ENCODE results near the gene CD300C.
"Not testable (repeated sequence)": the region's sequence is repeated elsewhere in the genome, so short reads cannot be mapped to it uniquely, and the experiment has no call there.

Gene CD300C

GRCh38 chr17:74545843-74546230, at the start of gene CD300C:
Gene CD300C (minus strand): TSS chr17:74546115. CDS start chr17:74545782, 333 bp downstream.
- Mint-ChIP-seq H3K4me1 (peaks cover 8% of the 10 kb centered on the region), H3K4me3 (peak within 1 kb of the TSS; percentile 1), H3K27me3 (peaks cover 11% of the 10 kb centered on the region), H3K27ac (no peak within 1 kb of the TSS), H3K9me3 (no peaks in the 10 kb centered on the region), H3K36me3 (no peaks in the 10 kb centered on the region)
- DNase-seq (ENCODE audit: low spot score in 2 of 2): no peak
- peak; percentile 38 for ATAC-seq (ENCODE audit: low read depth)

GRCh38 chr17:74595037-74595750, 49.3 kb upstream of the CD300C start:
- no peak for ATAC-seq (ENCODE audit: low read depth)
- Mint-ChIP-seq H3K27me3 (peaks cover 10% of the 10 kb centered on the region), H3K4me1 (peaks cover 27% of the 10 kb centered on the region)

DNA sequence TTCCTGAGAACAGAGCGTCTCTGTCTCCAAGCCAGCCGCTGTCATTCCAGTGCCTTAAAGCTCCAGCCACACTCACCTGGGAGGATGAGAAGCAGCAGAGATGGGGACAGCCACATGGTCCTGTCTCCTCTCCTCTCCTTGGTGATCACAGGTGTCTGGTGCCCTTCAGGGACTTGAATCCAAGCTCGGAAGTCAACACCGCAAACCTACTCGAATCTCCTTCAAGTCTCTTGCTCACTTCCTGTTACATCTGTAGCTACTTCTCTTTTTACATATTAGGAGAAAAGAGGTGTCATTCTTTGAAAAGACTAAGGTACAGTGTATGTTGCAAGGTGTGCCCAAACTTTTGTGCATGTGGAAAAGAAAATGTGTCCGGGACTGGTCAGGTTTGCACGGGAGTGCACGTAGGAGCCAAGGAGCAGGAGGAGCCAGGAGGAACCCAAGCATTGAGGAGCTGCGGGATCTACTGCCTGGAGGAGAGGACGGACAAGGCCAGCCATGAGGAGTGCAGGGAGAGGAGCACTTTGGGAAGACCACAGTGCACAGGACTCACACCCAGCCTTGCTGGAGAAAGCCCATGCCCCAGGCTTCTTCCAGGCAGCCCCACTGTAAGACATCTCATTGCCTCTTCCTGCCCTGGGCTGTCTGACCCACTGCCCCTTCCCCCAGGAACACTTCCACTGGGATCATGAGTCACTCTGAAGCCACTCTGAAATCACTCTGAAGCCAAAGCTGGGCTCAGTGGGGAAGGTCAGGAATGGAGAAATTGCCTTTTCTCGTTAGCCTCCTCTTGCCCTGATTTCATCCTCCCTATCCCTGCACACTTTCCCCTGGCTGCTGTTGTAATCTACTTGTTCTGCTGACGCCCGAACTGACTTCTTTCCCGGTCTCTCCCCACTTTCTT, 46.4 kb upstream of the CD300C start, which contains the start of gene CD300LD:
TSS of gene CD300LD (minus strand) at position 197 of the 904 bp plus-strand sequence. CDS start at position 116, 81 bp downstream.
- Mint-ChIP-seq H3K4me3 (no peak within 1 kb of the TSS), H3K9me3 (peaks cover 3% of the 10 kb centered on the region), H3K4me1 (peaks cover 10% of the 10 kb centered on the region), H3K27ac (no peak within 1 kb of the TSS), H3K27me3 (peaks cover 8% of the 10 kb centered on the region), H3K36me3 (no peaks in the 10 kb centered on the region)
- ATAC-seq (ENCODE audit: low read depth): peak; percentile 98
- peak in 1 of 2 donors; percentile 28 for DNase-seq (ENCODE audit: low spot score in 2 of 2)

More at GRCh38 chr17:74595037-74595750, 49.3 kb upstream of the CD300C start:
- H3K27ac Mint-ChIP-seq: no peak overlapping the region
- H3K9me3 Mint-ChIP-seq: peaks cover 3% of the 10 kb centered on the region
- no peak overlapping the region for H3K4me3 Mint-ChIP-seq
- H3K36me3 Mint-ChIP-seq: no peaks in the 10 kb centered on the region
- DNase-seq (ENCODE audit: low spot score in 2 of 2): no peak

DNA sequence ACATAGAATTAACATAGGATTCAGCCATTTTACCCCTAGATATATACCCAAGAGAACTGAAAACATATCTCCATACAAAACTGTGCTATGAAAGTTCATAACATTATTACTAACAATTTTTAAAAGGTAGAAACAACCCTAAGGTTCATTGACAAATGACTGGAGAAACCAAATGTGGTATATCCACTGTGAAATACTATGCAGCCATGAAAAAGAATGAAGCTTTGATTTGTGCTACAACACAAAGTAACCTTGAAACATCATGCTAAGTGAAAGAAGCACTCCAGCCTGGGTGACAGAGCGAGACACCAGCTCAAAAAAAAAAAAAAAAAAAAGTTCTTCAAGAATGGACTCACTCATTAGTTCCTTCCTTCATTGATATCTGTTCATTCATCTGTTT, 45.6 kb upstream of the CD300C start:
- DNase-seq (ENCODE audit: low spot score in 2 of 2): no peak
- Mint-ChIP-seq H3K4me3 (no peak overlapping the region), H3K9me3 (peaks cover 3% of the 10 kb centered on the region), H3K27ac (no peak overlapping the region), H3K27me3 (peaks cover 9% of the 10 kb centered on the region), H3K4me1 (peaks cover 10% of the 10 kb centered on the region), H3K36me3 (no peaks in the 10 kb centered on the region)
- ATAC-seq (ENCODE audit: low read depth): no peak

DNA sequence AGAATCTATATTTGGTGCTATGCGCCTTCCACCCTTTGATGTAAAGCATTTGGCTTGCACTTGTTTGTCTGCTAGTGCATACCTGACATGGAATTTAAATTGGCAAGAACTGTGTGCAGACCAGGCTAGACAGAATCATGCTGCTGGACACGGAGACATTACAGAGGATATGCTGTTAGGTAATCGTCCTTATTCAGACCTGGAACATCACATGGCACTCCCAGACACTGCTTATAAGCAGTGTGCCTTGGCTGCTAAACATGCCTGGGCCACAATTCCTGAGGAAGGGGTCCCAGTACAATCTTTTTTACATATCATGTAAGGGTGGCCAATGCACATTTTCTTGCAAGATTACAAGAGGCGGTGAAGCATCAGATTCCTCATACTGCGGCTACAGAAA, 39.8 kb upstream of the CD300C start:
- no peak for DNase-seq (ENCODE audit: low spot score in 2 of 2)
- Mint-ChIP-seq H3K36me3 (no peaks in the 10 kb centered on the region), H3K4me1 (no peaks in the 10 kb centered on the region), H3K27ac (no peak overlapping the region), H3K9me3 (peaks cover 5% of the 10 kb centered on the region), H3K4me3 (no peak overlapping the region), H3K27me3 (peaks cover 13% of the 10 kb centered on the region)
- ATAC-seq (ENCODE audit: low read depth): no peak

DNA sequence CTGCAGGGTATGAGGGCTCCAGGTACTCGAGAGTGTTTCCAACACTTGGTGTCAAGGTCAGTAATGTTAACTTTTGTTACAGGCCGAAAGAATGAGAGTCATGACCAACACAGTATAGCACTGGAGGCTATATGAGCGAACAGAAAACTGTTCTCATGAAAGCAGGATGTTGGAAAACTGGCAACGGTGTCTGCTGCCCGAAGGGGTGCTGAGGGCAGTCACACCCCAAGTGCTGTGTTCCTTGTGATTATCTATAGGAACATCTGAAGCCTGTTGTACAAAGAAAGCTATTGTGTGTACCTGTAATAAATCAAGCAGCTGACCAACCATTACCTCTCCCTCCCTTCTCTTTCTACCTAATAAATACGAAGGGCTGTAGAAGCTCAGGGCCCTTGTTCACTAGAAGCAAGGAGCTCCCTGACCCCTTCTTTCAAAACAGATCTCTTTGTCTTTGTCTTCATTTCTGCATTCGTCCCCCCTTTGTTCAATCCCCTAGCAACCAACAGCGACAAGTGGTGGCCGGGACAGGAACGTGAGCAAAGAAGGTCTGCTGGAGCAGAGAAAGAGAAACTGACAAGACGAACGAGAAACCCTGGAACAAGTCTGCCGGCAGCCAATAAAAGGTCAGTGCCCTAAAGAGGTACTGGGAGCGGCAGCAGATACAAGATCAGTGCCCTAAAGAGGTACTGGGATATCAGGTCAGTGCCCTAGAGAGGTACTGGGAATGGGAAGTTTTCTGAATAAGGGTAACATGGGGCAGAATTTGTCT, 38.6 kb upstream of the CD300C start:
- no peak overlapping the region for H3K27ac Mint-ChIP-seq
- no peak for DNase-seq (ENCODE audit: low spot score in 2 of 2)
- no peak for ATAC-seq (ENCODE audit: low read depth)
- peaks cover 5% of the 10 kb centered on the region for H3K9me3 Mint-ChIP-seq
- H3K27me3 Mint-ChIP-seq: peaks cover 12% of the 10 kb centered on the region
- H3K4me3 Mint-ChIP-seq: no peak overlapping the region
- no peaks in the 10 kb centered on the region for H3K36me3 Mint-ChIP-seq
- peaks cover 2% of the 10 kb centered on the region for H3K4me1 Mint-ChIP-seq

DNA sequence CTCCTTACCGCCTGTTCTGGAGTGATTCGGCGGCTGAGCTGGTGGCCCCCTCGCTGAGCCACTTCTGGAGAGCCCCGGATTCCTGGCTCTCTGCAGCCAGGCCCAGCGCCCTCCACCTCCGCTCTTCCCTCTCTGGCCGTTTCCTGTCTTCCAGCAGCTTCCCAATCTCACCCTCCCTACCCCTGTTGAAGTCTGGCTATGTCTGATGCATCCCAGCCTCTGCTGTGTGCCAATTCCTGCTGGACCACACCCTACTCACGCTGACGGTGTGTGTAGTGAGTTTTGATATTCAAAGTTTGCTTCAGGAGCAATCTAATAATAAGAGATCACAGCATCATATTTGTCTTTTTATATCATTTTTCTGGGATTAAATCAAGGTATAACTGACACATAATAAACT, 36.7 kb upstream of the CD300C start:
- Mint-ChIP-seq H3K27ac (no peak overlapping the region), H3K4me1 (peaks cover 2% of the 10 kb centered on the region), H3K4me3 (no peak overlapping the region), H3K9me3 (peaks cover 5% of the 10 kb centered on the region), H3K36me3 (no peaks in the 10 kb centered on the region), H3K27me3 (peaks cover 16% of the 10 kb centered on the region)
- ATAC-seq (ENCODE audit: low read depth) (no peak), DNase-seq (ENCODE audit: low spot score in 2 of 2) (no peak)

DNA sequence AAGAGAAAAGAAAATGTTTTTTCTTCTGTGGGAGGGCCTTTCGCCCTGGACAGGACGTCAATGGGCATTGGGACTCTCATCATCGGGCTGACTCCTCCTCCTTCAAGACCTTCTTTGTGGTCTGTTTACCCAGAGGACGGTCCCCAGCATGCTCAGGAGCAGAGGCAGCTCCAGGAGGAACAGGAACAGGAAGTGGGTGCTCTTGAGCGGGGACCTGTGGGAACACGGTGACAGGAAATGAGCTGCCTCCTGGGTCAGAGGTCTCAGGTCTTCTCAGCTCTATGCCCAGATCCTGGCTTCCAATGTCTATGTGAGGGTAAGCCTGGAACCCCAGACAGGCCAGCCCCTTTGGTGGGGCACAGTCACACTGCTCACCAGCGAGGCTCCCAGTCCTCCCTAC, 34.0 kb upstream of the CD300C start:
- DNase-seq (ENCODE audit: low spot score in 2 of 2) (no peak), ATAC-seq (ENCODE audit: low read depth) (no peak)
- Mint-ChIP-seq H3K9me3 (peaks cover 5% of the 10 kb centered on the region), H3K27ac (no peak overlapping the region), H3K36me3 (no peaks in the 10 kb centered on the region), H3K4me1 (peaks cover 6% of the 10 kb centered on the region), H3K27me3 (peaks cover 10% of the 10 kb centered on the region), H3K4me3 (no peak overlapping the region)

- DNase-seq (ENCODE audit: low spot score in 2 of 2): no peak
- H3K4me1 Mint-ChIP-seq: peaks cover 6% of the 10 kb centered on the region
- H3K9me3 Mint-ChIP-seq: no peaks in the 10 kb centered on the region
- ATAC-seq (ENCODE audit: low read depth): no peak
- peaks cover 10% of the 10 kb centered on the region for H3K27me3 Mint-ChIP-seq
- no peaks in the 10 kb centered on the region for H3K36me3 Mint-ChIP-seq
- H3K4me3 Mint-ChIP-seq: no peak overlapping the region
- H3K27ac Mint-ChIP-seq: no peak overlapping the region
These were observed 33.1 kb upstream of the CD300C start for GRCh38 chr17:74578979-74579378.

DNA sequence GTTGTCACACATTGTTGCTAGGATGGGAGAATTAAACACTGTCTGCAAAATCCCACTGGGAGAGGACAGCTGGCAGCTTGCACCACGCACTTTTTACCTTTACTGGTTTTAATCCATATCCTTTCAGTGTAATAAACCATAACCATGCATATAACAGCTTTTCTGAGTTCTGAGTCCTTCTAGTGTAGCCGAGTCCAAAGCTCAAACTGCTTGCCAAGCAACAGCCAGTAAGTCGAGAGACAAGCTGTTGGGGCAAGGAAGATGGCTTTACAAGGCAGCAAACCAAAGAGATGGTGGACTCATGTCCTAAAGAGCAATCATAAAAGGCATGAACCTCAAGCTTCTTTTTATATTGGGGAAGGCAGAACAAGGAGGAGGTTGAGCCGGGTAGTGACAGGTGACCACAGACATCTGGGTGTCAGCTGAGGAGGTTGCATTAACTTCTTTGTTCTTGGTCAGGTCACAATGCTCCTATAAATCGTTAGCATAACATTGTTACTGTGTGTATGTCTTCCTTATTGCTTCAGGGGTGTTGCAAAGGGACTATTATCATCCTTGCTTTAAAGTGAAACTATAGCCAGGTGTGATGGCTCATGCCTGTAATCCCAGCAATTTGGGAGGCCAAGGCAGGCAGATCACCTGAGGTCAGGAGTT, 28.7 kb upstream of the CD300C start:
- H3K9me3 Mint-ChIP-seq: no peaks in the 10 kb centered on the region
- H3K27ac Mint-ChIP-seq: no peak overlapping the region
- peaks cover 4% of the 10 kb centered on the region for H3K4me1 Mint-ChIP-seq
- H3K27me3 Mint-ChIP-seq: peaks cover 9% of the 10 kb centered on the region
- no peaks in the 10 kb centered on the region for H3K36me3 Mint-ChIP-seq
- ATAC-seq (ENCODE audit: low read depth) (no peak), DNase-seq (ENCODE audit: low spot score in 2 of 2) (no peak)
- no peak overlapping the region for H3K4me3 Mint-ChIP-seq

DNA sequence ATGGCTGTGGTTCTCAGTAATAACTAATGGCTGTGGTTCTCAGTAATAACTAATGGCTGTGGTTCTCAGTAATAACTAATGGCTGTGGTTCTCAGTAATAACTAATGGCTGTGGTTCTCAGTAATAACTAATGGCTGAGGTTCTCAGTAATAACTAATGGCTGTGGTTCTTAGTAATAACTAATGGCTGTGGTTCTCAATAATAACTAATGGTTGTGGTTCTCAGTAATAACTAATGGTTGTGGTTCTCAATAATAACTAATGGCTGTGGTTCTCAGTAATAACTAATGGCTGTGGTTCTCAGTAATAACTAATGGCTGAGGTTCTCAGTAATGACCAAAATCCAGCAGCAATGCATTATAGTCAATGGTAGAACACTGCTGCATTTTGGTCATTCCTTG, 27.7 kb upstream of the CD300C start:
- H3K4me1 Mint-ChIP-seq; H3K9me3 Mint-ChIP-seq; H3K27ac Mint-ChIP-seq; H3K4me3 Mint-ChIP-seq; DNase-seq (ENCODE audit: low spot score in 2 of 2); H3K36me3 Mint-ChIP-seq; ATAC-seq (ENCODE audit: low read depth): not testable (repeated sequence)
- peaks cover 10% of the 10 kb centered on the region for H3K27me3 Mint-ChIP-seq

GRCh38 chr17:74573169-74573568, 27.3 kb upstream of the CD300C start:
- H3K4me3 Mint-ChIP-seq: no peak overlapping the region
- H3K27me3 Mint-ChIP-seq: peaks cover 15% of the 10 kb centered on the region
- DNase-seq (ENCODE audit: low spot score in 2 of 2) (no peak), ATAC-seq (ENCODE audit: low read depth) (no peak)
- no peaks in the 10 kb centered on the region for H3K9me3 Mint-ChIP-seq
- peaks cover 2% of the 10 kb centered on the region for H3K36me3 Mint-ChIP-seq
- H3K4me1 Mint-ChIP-seq: peaks cover 14% of the 10 kb centered on the region
- H3K27ac Mint-ChIP-seq: no peak overlapping the region

DNA sequence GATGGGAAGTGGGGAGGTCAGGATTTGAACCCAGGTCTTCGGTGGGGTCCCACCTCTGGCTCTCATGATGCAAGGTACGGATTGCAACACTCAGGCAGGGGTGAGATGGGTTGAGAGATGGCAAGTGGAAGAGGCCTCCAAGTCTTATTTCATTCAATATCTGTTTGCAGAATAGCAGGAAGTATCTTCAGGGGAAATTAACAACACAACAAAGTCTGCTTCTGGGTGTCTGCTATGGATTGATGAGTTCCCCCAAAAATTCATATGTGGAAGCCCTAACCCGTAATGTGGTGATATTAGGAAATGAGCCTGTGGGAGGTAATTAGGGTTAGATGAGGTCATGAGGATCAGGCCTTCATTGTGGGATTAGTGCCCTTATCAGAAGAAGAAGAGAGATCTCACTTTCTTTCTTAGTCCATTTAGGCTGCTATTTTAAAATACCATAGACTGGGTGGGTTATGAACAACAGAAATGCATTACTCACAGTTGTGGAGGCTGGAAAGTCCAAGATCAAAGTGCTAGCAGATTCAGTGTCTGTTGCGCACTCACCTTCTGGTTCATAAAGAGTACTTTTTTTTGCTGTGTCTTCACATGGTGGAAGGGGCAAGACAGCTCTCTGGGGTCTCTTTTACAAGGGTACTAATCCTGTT, 25.8 kb upstream of the CD300C start:
- Mint-ChIP-seq H3K27ac (no peak overlapping the region), H3K27me3 (peaks cover 21% of the 10 kb centered on the region), H3K4me3 (no peak overlapping the region), H3K9me3 (no peaks in the 10 kb centered on the region), H3K36me3 (peaks cover 2% of the 10 kb centered on the region), H3K4me1 (peaks cover 19% of the 10 kb centered on the region)
- DNase-seq (ENCODE audit: low spot score in 2 of 2) (no peak), ATAC-seq (ENCODE audit: low read depth) (no peak)

Data from memory B cell (primary cell).